H1 (cell line): ENCODE data around the gene NSUN4. TPM values are rescaled to one million over a fixed set of nuclear protein-coding genes. Genes with fewer than 3 reads are reported as not detected.
"Not testable (repeated sequence)": the region's sequence is repeated elsewhere in the genome, so short reads cannot be mapped to it uniquely, and the experiment has no call there.

ENCODE experiments used
- CTCF ChIA-PET: fragments of 300-600 bp; sonication (Branson Sonifier 250); formaldehyde crosslinking; loops from one replicate; lab custom pipeline; 2021; ENCODE audit not compliant: partially characterized antibody; lab: Charles Lee
- POLR2A ChIA-PET: fragments of 300-600 bp; sonication (Branson Sonifier 250); formaldehyde crosslinking; loops from one replicate; lab custom pipeline; 2021; ENCODE audit warnings: inconsistent platforms; ENCODE audit not compliant: partially characterized antibody; lab: Charles Lee
- DNase-seq, 2 experiments: peaks; one replicate each; pipeline versions ENCODE4 v3.0.0 to v3.0.0-alpha.2; 2010 to 2022; ENCODE audit warnings: low spot score in 2 of 2, low read depth in 1 of 2, mixed read lengths in 1 of 2
- FAIRE-seq: peaks from 2 replicates; lab custom pipeline; 2011; peaks lifted over from hg19 to GRCh38; lab: Jason Lieb, UNC
- H2AFZ ChIP-seq: 2 replicates; pipeline ENCODE4 v1.8.1; 2012; ENCODE audit warnings: low read length, inconsistent platforms
- H2AK5ac ChIP-seq: 2 replicates; pipeline ENCODE4 v1.6.1; 2013; ENCODE audit warnings: low read depth, low read length
- H2BK120ac ChIP-seq: replicated peaks from 2 replicates; pipeline ENCODE3; 2013; ENCODE audit warnings: low read depth, low read length, inconsistent platforms
- H2BK12ac ChIP-seq: 2 replicates; pipeline ENCODE4 v1.6.1; 2013; ENCODE audit warnings: low read depth, low read length
- H2BK15ac ChIP-seq: 2 replicates; pipeline ENCODE4 v1.6.1; 2013; ENCODE audit warnings: low read length
- H2BK20ac ChIP-seq: 2 replicates; pipeline ENCODE4 v1.6.1; 2013; ENCODE audit warnings: low read length
- H2BK5ac ChIP-seq: 2 replicates; pipeline ENCODE4 v1.6.1; 2013; ENCODE audit warnings: low read depth, low read length
- H3K14ac ChIP-seq: 2 replicates; pipeline ENCODE4 v1.6.1; 2013; ENCODE audit warnings: inconsistent platforms; ENCODE audit not compliant: insufficient read length
- H3K18ac ChIP-seq: 2 replicates; pipeline ENCODE4 v1.6.1; 2013; ENCODE audit warnings: low read length; ENCODE audit errors: extremely low read depth
- H3K23ac ChIP-seq: 2 replicates; pipeline ENCODE4 v1.6.1; 2013; ENCODE audit warnings: inconsistent platforms; ENCODE audit not compliant: insufficient read length
- H3K23me2 ChIP-seq: 2 replicates; pipeline ENCODE4 v1.6.1; 2013; ENCODE audit warnings: low read depth, low read length
- H3K27ac ChIP-seq: 2 replicates; pipeline ENCODE4 v1.6.1; 2011; ENCODE audit warnings: low read depth, low read length, inconsistent platforms
- H3K27me3 ChIP-seq, 4 experiments: replicated peaks in 1 of 4; 1 replicate in 1 of 4; 2 replicates in 3 of 4; pipeline versions ENCODE4 v1.6.1 to v1.8.1; 2011 to 2013; ENCODE audit warnings: low read length in 3 of 4, mild to moderate bottlenecking in 3 of 4, inconsistent platforms in 2 of 4, mixed read lengths in 2 of 4, moderate library complexity in 1 of 4; ENCODE audit not compliant: control insufficient read depth in 3 of 4, insufficient read depth in 3 of 4; ENCODE audit errors: extremely low read depth in 1 of 4
- H3K36me3 ChIP-seq, 4 experiments: 2 replicates each; pipeline versions ENCODE4 v1.6.1 to v1.8.1; 2011 to 2013; ENCODE audit warnings: mild to moderate bottlenecking in 4 of 4, low read length in 3 of 4, moderate library complexity in 2 of 4, control low read depth in 1 of 4, inconsistent platforms in 1 of 4; ENCODE audit not compliant: insufficient read depth in 4 of 4, control insufficient read depth in 2 of 4
- H3K4ac ChIP-seq: replicated peaks from 2 replicates; pipeline ENCODE3; 2013; ENCODE audit warnings: low read length, low read depth, mixed read lengths, inconsistent platforms; ENCODE audit not compliant: insufficient read length
- H3K4me1 ChIP-seq, 4 experiments: replicated peaks in 1 of 4; 1 replicate in 1 of 4; 2 replicates in 3 of 4; pipeline versions ENCODE4 v1.6.1 to v1.8.1; 2011 to 2013; ENCODE audit warnings: low read length in 3 of 4, inconsistent platforms in 2 of 4, mixed read lengths in 1 of 4; ENCODE audit not compliant: insufficient read depth in 4 of 4, control insufficient read depth in 3 of 4
- H3K4me2 ChIP-seq, 2 experiments: 2 replicates each; pipeline versions ENCODE4 v1.6.1 to v1.8.1; 2011 to 2013; ENCODE audit warnings: low read depth in 2 of 2, low read length in 2 of 2, control low read depth in 1 of 2, inconsistent platforms in 1 of 2, mild to moderate bottlenecking in 1 of 2; ENCODE audit not compliant: insufficient read depth in 1 of 2
- H3K4me3 ChIP-seq, 4 experiments: fragments of 200-600, 300-600 bp in 1 of 4; sonication (generic), shearing (Covaris generic), sonication (Bioruptor Twin) in 1 of 4; 2 replicates each; pipeline versions ENCODE4 v1.5.1 to v1.8.1; 2011 to 2016; ENCODE audit warnings: low read length in 4 of 4, low read depth in 3 of 4, control low read depth in 2 of 4, inconsistent platforms in 2 of 4, mild to moderate bottlenecking in 2 of 4, mixed read lengths in 1 of 4, moderate library complexity in 1 of 4; ENCODE audit not compliant: insufficient read depth in 2 of 4; ENCODE audit errors: extremely low read depth in 1 of 4
- H3K56ac ChIP-seq: replicated peaks from 2 replicates; pipeline ENCODE3; 2013; ENCODE audit warnings: low read depth, mild to moderate bottlenecking, mixed read lengths, low read length, inconsistent platforms; ENCODE audit not compliant: insufficient read length
- H3K79me1 ChIP-seq: 2 replicates; pipeline ENCODE4 v1.6.1; 2013; ENCODE audit warnings: low read depth, low read length, control low read depth
- H3K79me2 ChIP-seq, 2 experiments: 2 replicates each; pipeline versions ENCODE4 v1.6.1 to v1.8.1; 2012 to 2013; ENCODE audit warnings: low read length in 2 of 2, mild to moderate bottlenecking in 2 of 2, inconsistent platforms in 1 of 2; ENCODE audit not compliant: insufficient read depth in 2 of 2, control insufficient read depth in 1 of 2
- H3K9ac ChIP-seq, 4 experiments: replicated peaks in 1 of 4; 1 replicate in 1 of 4; 2 replicates in 3 of 4; pipeline versions ENCODE4 v1.6.1 to v1.8.1; 2011 to 2013; ENCODE audit warnings: low read depth in 3 of 4, low read length in 3 of 4, control low read depth in 2 of 4, mild to moderate bottlenecking in 2 of 4, moderate library complexity in 2 of 4, inconsistent platforms in 1 of 4; ENCODE audit errors: extremely low read depth in 1 of 4
- H3K9me3 ChIP-seq, 2 experiments: 2 replicates each; pipeline versions ENCODE4 v1.6.1 to v1.8.1; 2012 to 2013; ENCODE audit warnings: mild to moderate bottlenecking in 2 of 2, moderate library complexity in 2 of 2, control low read depth in 1 of 2, inconsistent platforms in 1 of 2, low read depth in 1 of 2, low read length in 1 of 2, mixed read lengths in 1 of 2; ENCODE audit not compliant: insufficient read depth in 2 of 2
- H4K20me1 ChIP-seq, 2 experiments: replicated peaks in 1 of 2; 2 replicates each; pipeline versions ENCODE3 to v1.8.1; 2011 to 2013; ENCODE audit warnings: inconsistent platforms in 2 of 2, low read length in 2 of 2, mild to moderate bottlenecking in 1 of 2; ENCODE audit not compliant: insufficient read depth in 2 of 2, control insufficient read depth in 1 of 2
- H4K5ac ChIP-seq: 2 replicates; pipeline ENCODE4 v1.6.1; 2013; ENCODE audit warnings: low read length, low read depth, mixed read lengths, inconsistent platforms; ENCODE audit not compliant: insufficient read length
- H4K8ac ChIP-seq: 2 replicates; pipeline ENCODE4 v1.8.0; 2013; ENCODE audit warnings: mild to moderate bottlenecking, moderate library complexity, low read length, inconsistent platforms; ENCODE audit not compliant: insufficient read depth; ENCODE audit errors: extremely low read depth
- H4K91ac ChIP-seq: replicated peaks from 2 replicates; pipeline ENCODE3; 2013; ENCODE audit warnings: low read length, mixed read lengths, inconsistent platforms; ENCODE audit not compliant: insufficient read length
- WGBS, 2 experiments: shearing (Covaris generic) in 1 of 2; methylation state at CpG; one replicate each; pipeline versions ENCODE4 v1.1.6 to v1.1.7; 2013 to 2015; ENCODE audit warnings: low lambda C conversion rate in 2 of 2, mixed read lengths in 2 of 2, inconsistent platforms in 1 of 2, low coverage in 1 of 2, missing lambda C conversion rate in 1 of 2; ENCODE audit not compliant: insufficient replicate concordance in 2 of 2, insufficient coverage in 1 of 2, insufficient read length in 1 of 2; ENCODE audit errors: extremely low coverage in 1 of 2, missing lambda C conversion rate in 1 of 2; 5-methylcytosine and 5-hydroxymethylcytosine counted together
- polyA plus RNA-seq, 7 experiments: library from polyadenylated mRNA; depleted of rRNA in 3 of 7; stranded (reverse) in 5 of 7; unstranded in 2 of 7; fragments of >200 nt in 5 of 7; fragments of 200-250 nt in 2 of 7; gene quantifications; 1 replicate in 5 of 7; 2 replicates in 1 of 7; 4 replicates in 1 of 7; pipeline versions ENCODE4 v1.2.1 to v1.2.3, GENCODE V29; 2011 to 2013; ENCODE audit warnings: missing spikeins in 2 of 7, mixed read lengths in 2 of 7
- total RNA-seq: library from RNA; stranded (reverse); fragmentation: NEBNext Ultra II Directional; extraction: Animal tissue kit (Norgen Biotek cat#: 25700); gene quantifications from 2 replicates; pipeline ENCODE4 v1.2.1, GENCODE V29; 2021

Gene NSUN4
- total and polyA plus RNA-seq, 2 of the 8 experiments (the other 6 are each of a cell fraction or from before 2014, with no cell fraction given): 9.7 to 15.7 TPM

DNA sequence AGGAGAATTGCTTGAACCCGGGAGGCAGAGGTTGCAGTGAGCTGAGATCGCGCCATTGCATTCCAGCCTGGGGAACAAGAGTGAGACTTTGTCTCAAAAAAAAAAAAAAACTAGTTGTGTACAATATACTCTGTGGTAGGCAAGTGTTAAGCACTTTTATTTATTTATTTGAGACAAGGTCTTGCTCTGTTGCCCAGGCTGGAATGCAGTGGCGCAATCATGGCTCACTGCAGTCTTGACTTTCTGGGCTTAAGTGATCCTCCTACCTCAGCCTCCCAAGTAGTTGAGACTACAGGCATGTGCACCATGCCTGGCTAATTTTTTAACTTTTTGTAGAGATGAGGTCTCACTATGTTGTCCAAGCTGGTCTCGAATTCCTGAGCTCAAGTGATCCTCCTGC is 15.3 kb downstream of the NSUN4 start:
- not testable (repeated sequence) for H3K9me3 ChIP-seq, H3K56ac ChIP-seq, H3K27me3 ChIP-seq, H3K14ac ChIP-seq, H3K4ac ChIP-seq, FAIRE-seq, H3K9ac ChIP-seq, H2AK5ac ChIP-seq, H3K23me2 ChIP-seq, H3K27ac ChIP-seq, H4K8ac ChIP-seq, H2BK15ac ChIP-seq, H3K18ac ChIP-seq, H4K20me1 ChIP-seq, H3K23ac ChIP-seq, H3K79me2 ChIP-seq, H2BK12ac ChIP-seq, H3K79me1 ChIP-seq, H4K91ac ChIP-seq, H3K4me3 ChIP-seq, DNase-seq, H2BK120ac ChIP-seq, H2AFZ ChIP-seq, H3K4me1 ChIP-seq, H4K5ac ChIP-seq, H3K4me2 ChIP-seq, H2BK5ac ChIP-seq, H2BK20ac ChIP-seq
- WGBS, 2 experiments: 81% methylated on average over 5 of the region's 5 CpGs; no CpG with 5 or more reads in 1 of the 2 experiments
- CTCF ChIA-PET: interaction anchor here (0.6 to 2.0 kb wide), 5 partner anchors 8 to 57 kb away, joined by 3 to 6 read pairs (median 4); no protein-coding TSS in a partner anchor
- H3K36me3 ChIP-seq: peaks cover 3 to 44% (median 15%) of the 10 kb centered on the region in 4 experiments
- POLR2A ChIA-PET: interaction anchor here (0.9 to 1.2 kb wide), 2 partner anchors 9 to 53 kb away, joined by 3 read pairs; partner anchors contain the start of gene LRRC41
